ENCODE results near the gene PUM2. TPM values are rescaled to one million over a fixed set of nuclear protein-coding genes. Genes with fewer than 3 reads are reported as not detected.
"Not testable (repeated sequence)": the region's sequence is repeated elsewhere in the genome, so short reads cannot be mapped to it uniquely, and the experiment has no call there.

Gene PUM2
- total and polyA plus RNA-seq, 5 donors: 27.5 to 84.5 (median 79.8) TPM

- intact Hi-C loops (cut with DNase I): no loop called here
- no peak overlapping the region for H3K4me3 ChIP-seq (ENCODE audit: low read length)
- H3K9me3 ChIP-seq (ENCODE audit: control insufficient read depth, low read length): no peaks in the 10 kb centered on the region
- DNase-seq (no peak), ATAC-seq (peak in 1 of 2 donors; percentile 38)
- H3K27ac ChIP-seq (ENCODE audit: low read length): no peak overlapping the region
- 79% methylated on average over 7 of the region's 7 CpGs for WGBS
- H3K27me3 ChIP-seq (ENCODE audit: control insufficient read depth, insufficient read depth): no peaks in the 10 kb centered on the region
- H3K4me1 ChIP-seq (ENCODE audit: control insufficient read depth, insufficient read depth, low read length): peaks cover 3% of the 10 kb centered on the region
These were observed 61.9 kb downstream of the PUM2 start for GRCh38 chr2:20288642-20289340.

GRCh38 chr2:20282916-20283592 lies 67.6 kb downstream of the PUM2 start:
- H3K27me3 ChIP-seq (ENCODE audit: control insufficient read depth, insufficient read depth): no peaks in the 10 kb centered on the region
- peak; percentile 78 to 92 (median 88) for DNase-seq
- intact Hi-C loops (cut with DNase I): no loop called here
- no peak overlapping the region for H3K4me3 ChIP-seq (ENCODE audit: low read length)
- H3K27ac ChIP-seq (ENCODE audit: low read length): no peak overlapping the region
- H3K4me1 ChIP-seq (ENCODE audit: control insufficient read depth, insufficient read depth, low read length): no peaks in the 10 kb centered on the region
- peak; percentile 83 to 89 for ATAC-seq
- 58% methylated on average over 3 of the region's 3 CpGs for WGBS
- no peaks in the 10 kb centered on the region for H3K9me3 ChIP-seq (ENCODE audit: control insufficient read depth, low read length)

GRCh38 chr2:20281876-20282275 lies 68.8 kb downstream of the PUM2 start:
- DNase-seq (no peak), ATAC-seq (no peak)
- no peak overlapping the region for H3K27ac ChIP-seq (ENCODE audit: low read length)
- no peaks in the 10 kb centered on the region for H3K27me3 ChIP-seq (ENCODE audit: control insufficient read depth, insufficient read depth)
- no peak overlapping the region for H3K4me3 ChIP-seq (ENCODE audit: low read length)
- intact Hi-C loops (cut with DNase I): no loop called here
- H3K9me3 ChIP-seq (ENCODE audit: control insufficient read depth, low read length): no peaks in the 10 kb centered on the region
- 45% methylated on average over 2 of the region's 2 CpGs for WGBS
- H3K4me1 ChIP-seq (ENCODE audit: control insufficient read depth, insufficient read depth, low read length): no peaks in the 10 kb centered on the region

- intact Hi-C loops (cut with DNase I): no loop called here
- no peaks in the 10 kb centered on the region for H3K27me3 ChIP-seq (ENCODE audit: control insufficient read depth, insufficient read depth)
- no peak overlapping the region for H3K4me3 ChIP-seq (ENCODE audit: low read length)
- no peak for ATAC-seq
- H3K4me1 ChIP-seq (ENCODE audit: control insufficient read depth, insufficient read depth, low read length): no peaks in the 10 kb centered on the region
- H3K9me3 ChIP-seq (ENCODE audit: control insufficient read depth, low read length): no peaks in the 10 kb centered on the region
- DNase-seq: no peak
- WGBS: 89% methylated on average over 4 of the region's 4 CpGs
- H3K27ac ChIP-seq (ENCODE audit: low read length): no peak overlapping the region
These were observed 77.6 kb downstream of the PUM2 start for GRCh38 chr2:20273042-20273441.

- DNase-seq; intact Hi-C loops (cut with DNase I); H3K27ac ChIP-seq (ENCODE audit: low read length); H3K27me3 ChIP-seq (ENCODE audit: control insufficient read depth, insufficient read depth); H3K4me3 ChIP-seq (ENCODE audit: low read length); H3K4me1 ChIP-seq (ENCODE audit: control insufficient read depth, insufficient read depth, low read length); ATAC-seq; H3K9me3 ChIP-seq (ENCODE audit: control insufficient read depth, low read length): not testable (repeated sequence)
- WGBS: 99% methylated on average over 6 of the region's 6 CpGs
These were observed 82.3 kb downstream of the PUM2 start for GRCh38 chr2:20268317-20268716.

GRCh38 chr2:20267529-20267928 lies 83.1 kb downstream of the PUM2 start:
- intact Hi-C loops (cut with DNase I): no loop called here
- Histone ChIP-seq H3K27me3 (ENCODE audit: control insufficient read depth, insufficient read depth) (no peaks in the 10 kb centered on the region), H3K4me1 (ENCODE audit: control insufficient read depth, insufficient read depth, low read length) (no peaks in the 10 kb centered on the region), H3K4me3 (ENCODE audit: low read length) (no peak overlapping the region), H3K9me3 (ENCODE audit: control insufficient read depth, low read length) (no peaks in the 10 kb centered on the region), H3K27ac (ENCODE audit: low read length) (no peak overlapping the region)
- no peak for ATAC-seq
- no peak for DNase-seq
- 80% methylated on average over 2 of the region's 2 CpGs for WGBS

GRCh38 chr2:20264629-20265028 lies 86.0 kb downstream of the PUM2 start:
- DNase-seq (no peak), ATAC-seq (no peak)
- H3K27ac ChIP-seq (ENCODE audit: low read length): no peak overlapping the region
- WGBS: 79% methylated on average over 2 of the region's 2 CpGs
- H3K4me3 ChIP-seq (ENCODE audit: low read length): no peak overlapping the region
- intact Hi-C loops (cut with DNase I): no loop called here
- H3K4me1 ChIP-seq (ENCODE audit: control insufficient read depth, insufficient read depth, low read length): no peaks in the 10 kb centered on the region
- H3K9me3 ChIP-seq (ENCODE audit: control insufficient read depth, low read length): no peaks in the 10 kb centered on the region
- no peaks in the 10 kb centered on the region for H3K27me3 ChIP-seq (ENCODE audit: control insufficient read depth, insufficient read depth)

GRCh38 chr2:20257411-20257810 lies 93.2 kb downstream of the PUM2 start:
- H3K27ac ChIP-seq (ENCODE audit: low read length): no peak overlapping the region
- H3K4me1 ChIP-seq (ENCODE audit: control insufficient read depth, insufficient read depth, low read length): no peaks in the 10 kb centered on the region
- intact Hi-C loops (cut with DNase I): no loop called here
- WGBS: 94% methylated on average over 1 of the region's 1 CpG
- no peak overlapping the region for H3K4me3 ChIP-seq (ENCODE audit: low read length)
- no peaks in the 10 kb centered on the region for H3K9me3 ChIP-seq (ENCODE audit: control insufficient read depth, low read length)
- no peak for ATAC-seq
- H3K27me3 ChIP-seq (ENCODE audit: control insufficient read depth, insufficient read depth): no peaks in the 10 kb centered on the region
- no peak for DNase-seq

GRCh38 chr2:20254731-20255130 lies 95.9 kb downstream of the PUM2 start:
- Histone ChIP-seq H3K9me3 (ENCODE audit: control insufficient read depth, low read length) (no peaks in the 10 kb centered on the region), H3K27ac (ENCODE audit: low read length) (no peak overlapping the region), H3K4me1 (ENCODE audit: control insufficient read depth, insufficient read depth, low read length) (no peaks in the 10 kb centered on the region), H3K27me3 (ENCODE audit: control insufficient read depth, insufficient read depth) (no peaks in the 10 kb centered on the region), H3K4me3 (ENCODE audit: low read length) (no peak overlapping the region)
- intact Hi-C loops (cut with DNase I): no loop called here
- 93% methylated on average over 4 of the region's 4 CpGs for WGBS
- no peak for DNase-seq
- no peak for ATAC-seq

- Histone ChIP-seq H3K9me3 (ENCODE audit: control insufficient read depth, low read length) (no peaks in the 10 kb centered on the region), H3K27ac (ENCODE audit: low read length) (no peak overlapping the region), H3K4me1 (ENCODE audit: control insufficient read depth, insufficient read depth, low read length) (no peaks in the 10 kb centered on the region), H3K4me3 (ENCODE audit: low read length) (no peak overlapping the region), H3K27me3 (ENCODE audit: control insufficient read depth, insufficient read depth) (no peaks in the 10 kb centered on the region)
- DNase-seq: no peak
- intact Hi-C loops (cut with DNase I): no loop called here
- no peak for ATAC-seq
These were observed 100.2 kb downstream of the PUM2 start for GRCh38 chr2:20250436-20250835.

GRCh38 chr2:20249170-20249569 lies 101.5 kb downstream of the PUM2 start:
- ATAC-seq (no peak), DNase-seq (no peak)
- Histone ChIP-seq H3K9me3 (ENCODE audit: control insufficient read depth, low read length) (no peaks in the 10 kb centered on the region), H3K27me3 (ENCODE audit: control insufficient read depth, insufficient read depth) (no peaks in the 10 kb centered on the region), H3K27ac (ENCODE audit: low read length) (no peak overlapping the region), H3K4me3 (ENCODE audit: low read length) (no peak overlapping the region), H3K4me1 (ENCODE audit: control insufficient read depth, insufficient read depth, low read length) (no peaks in the 10 kb centered on the region)
- 94% methylated on average over 6 of the region's 6 CpGs for WGBS
- intact Hi-C loops (cut with DNase I): no loop called here
